Neural cell (in vitro differentiated cells): ENCODE measurements around the gene SMIM43. TPM values are rescaled to one million over a fixed set of nuclear protein-coding genes. Genes with fewer than 3 reads are reported as not detected.

Source experiments
- H2AFZ ChIP-seq: fragments of 200-600, 300-800 bp; sonication (generic), shearing (Covaris generic); 2 replicates; pipeline ENCODE4 v1.6.0; 2014; ENCODE audit warnings: low read depth, mild to moderate bottlenecking, antibody characterized with exemption, low read length, moderate library complexity
- H3F3A ChIP-seq: fragments of 200-600 bp; shearing (Covaris generic); 2 replicates; pipeline ENCODE4 v1.6.1; 2016; ENCODE audit warnings: mild to moderate bottlenecking, moderate library complexity, mixed read lengths, antibody characterized with exemption, low read length; ENCODE audit not compliant: insufficient read depth, poor library complexity, severe bottlenecking
- H3K27ac ChIP-seq: fragments of 200-600, 300-800 bp; sonication (generic), shearing (Covaris generic); 2 replicates; pipeline ENCODE4 v1.5.1; 2014; ENCODE audit warnings: mild to moderate bottlenecking, low read length, moderate library complexity
- H3K27me3 ChIP-seq: fragments of 300-800, 200-600 bp; sonication (generic), shearing (Covaris generic); 2 replicates; pipeline ENCODE4 v1.6.0; 2014; ENCODE audit warnings: mild to moderate bottlenecking, low read depth, low read length, moderate library complexity; ENCODE audit not compliant: insufficient read depth
- H3K36me3 ChIP-seq: fragments of 300-800, 200-600 bp; sonication (generic), shearing (Covaris generic); 2 replicates; pipeline ENCODE4 v1.5.1; 2014; ENCODE audit warnings: mild to moderate bottlenecking, antibody characterized with exemption, low read length, moderate library complexity; ENCODE audit not compliant: insufficient read depth
- H3K4me2 ChIP-seq: fragments of 300-800, 200-600 bp; sonication (generic), shearing (Covaris generic); 2 replicates; pipeline ENCODE4 v1.6.0; 2014; ENCODE audit warnings: mild to moderate bottlenecking, low read length
- H3K4me3 ChIP-seq: fragments of 300-800, 200-600 bp; sonication (generic), shearing (Covaris generic); 2 replicates; pipeline ENCODE4 v1.5.1; 2014; ENCODE audit warnings: mild to moderate bottlenecking, low read length, moderate library complexity
- H3K79me2 ChIP-seq: fragments of 200-600 bp; shearing (Covaris generic); replicated peaks from 2 replicates; pipeline ENCODE4 v1.6.0; 2014; ENCODE audit warnings: mild to moderate bottlenecking, low read length, moderate library complexity; ENCODE audit not compliant: insufficient read depth
- H3K9ac ChIP-seq: fragments of 300-800, 200-600 bp; sonication (generic), shearing (Covaris generic); 2 replicates; pipeline ENCODE4 v1.6.1; 2016; ENCODE audit warnings: mild to moderate bottlenecking, low read length, mixed read lengths
- H3K9me2 ChIP-seq: fragments of 200-600 bp; shearing (Covaris generic); 2 replicates; pipeline ENCODE4 v1.6.1; 2016; ENCODE audit warnings: mild to moderate bottlenecking, low read length, mixed read lengths; ENCODE audit not compliant: insufficient read depth
- H3K9me3 ChIP-seq: fragments of 200-600, 300-800 bp; sonication (generic), shearing (Covaris generic); 2 replicates; pipeline ENCODE4 v1.6.1; 2016; ENCODE audit warnings: mild to moderate bottlenecking, mixed run types, low read length, moderate library complexity, mixed read lengths
- H4K20me1 ChIP-seq: fragments of 200-600 bp; shearing (Covaris generic); 2 replicates; pipeline ENCODE4 v1.6.1; 2016; ENCODE audit warnings: mild to moderate bottlenecking, mixed run types; ENCODE audit not compliant: insufficient read depth
- CTCF ChIP-seq: fragments of 450-650 bp; IDR thresholded peaks from 2 replicates; pipeline ENCODE4 v1.5.1; 2014; ENCODE audit warnings: antibody characterized with exemption, mild to moderate bottlenecking, moderate library complexity; ENCODE audit not compliant: poor library complexity, severe bottlenecking
- EP300 ChIP-seq: fragments of 450-650 bp; conservative IDR thresholded peaks from 2 replicates; pipeline ENCODE4 v1.6.1; 2014; ENCODE audit warnings: antibody characterized with exemption, mild to moderate bottlenecking, moderate library complexity; ENCODE audit not compliant: poor library complexity, severe bottlenecking
- EZH2 ChIP-seq: fragments of 200-600, 300-800 bp; shearing (Covaris generic), sonication (generic); IDR thresholded peaks from 2 replicates; pipeline ENCODE4 v1.6.1; 2014; ENCODE audit warnings: antibody characterized with exemption, low read length, borderline replicate concordance, mild to moderate bottlenecking; ENCODE audit not compliant: insufficient read depth, poor library complexity, severe bottlenecking
- MXI1 ChIP-seq: fragments of 450-650 bp; conservative IDR thresholded peaks from 2 replicates; pipeline ENCODE4 v1.6.1; 2014; ENCODE audit warnings: antibody characterized with exemption, mild to moderate bottlenecking; ENCODE audit not compliant: poor library complexity, severe bottlenecking
- POLR2AphosphoS5 ChIP-seq: IDR thresholded peaks from 2 replicates; pipeline ENCODE4 v1.6.1; 2012
- RAD21 ChIP-seq: fragments of 450-650 bp; conservative IDR thresholded peaks from 2 replicates; pipeline ENCODE4 v1.6.1; 2014; ENCODE audit warnings: antibody characterized with exemption, mild to moderate bottlenecking, moderate library complexity
- REST ChIP-seq: IDR thresholded peaks from 2 replicates; pipeline ENCODE4 v1.6.1; 2012; ENCODE audit warnings: borderline replicate concordance
- SMC3 ChIP-seq: fragments of 450-650 bp; conservative IDR thresholded peaks from 2 replicates; pipeline ENCODE4 v1.6.1; 2014; ENCODE audit warnings: antibody characterized with exemption, mild to moderate bottlenecking, moderate library complexity; ENCODE audit not compliant: poor library complexity
- TAF1 ChIP-seq: IDR thresholded peaks from 2 replicates; pipeline ENCODE4 v1.6.1; 2012; ENCODE audit warnings: low read depth
- polyA plus RNA-seq: library from polyadenylated mRNA; depleted of rRNA; stranded (reverse); fragments of >200 nt; gene quantifications from 2 replicates; pipeline ENCODE4 v1.2.3, GENCODE V29; 2014

SMIM43 gene
- polyA plus RNA-seq, 1 donor from 2014 or later, result 0.17 TPM

- no peak overlapping the region for H3K9ac ChIP-seq
- H3K9me3 ChIP-seq, result no peaks in the 10 kb centered on the region
- no peaks in the 10 kb centered on the region for H4K20me1 ChIP-seq
- H3K27ac ChIP-seq, result no peak overlapping the region
- H3K4me3 ChIP-seq, result no peak overlapping the region
- no peaks in the 10 kb centered on the region for H3K36me3 ChIP-seq
- H3K4me2 ChIP-seq, result no peak overlapping the region
- TF ChIP-seq MXI1, result no peak
- TF ChIP-seq SMC3, result no peak
- TF ChIP-seq EZH2, result no peak
- no peak for TF ChIP-seq CTCF
- no peak for TF ChIP-seq REST
- no peak for TF ChIP-seq EP300
- no peak for TF ChIP-seq TAF1
- no peak for TF ChIP-seq RAD21
- TF ChIP-seq POLR2AphosphoS5, result no peak
- no peak overlapping the region for H2AFZ ChIP-seq
- no peaks in the 10 kb centered on the region for H3K79me2 ChIP-seq
- H3K27me3 ChIP-seq, result no peaks in the 10 kb centered on the region
- H3K9me2 ChIP-seq, result no peaks in the 10 kb centered on the region
- H3F3A ChIP-seq, result no peaks in the 10 kb centered on the region
Observed at GRCh38 chr4:121724671-121725070, 40.3 kb downstream of the SMIM43 start.

- Histone ChIP-seq H3K27ac (no peak overlapping the region), H3K4me2 (no peak overlapping the region), H3K27me3 (no peaks in the 10 kb centered on the region), H3K9me2 (no peaks in the 10 kb centered on the region), H3K4me3 (no peak overlapping the region), H3K9ac (no peak overlapping the region), H2AFZ (no peak overlapping the region), H3K79me2 (no peaks in the 10 kb centered on the region), H4K20me1 (no peaks in the 10 kb centered on the region), H3F3A (no peaks in the 10 kb centered on the region), H3K36me3 (no peaks in the 10 kb centered on the region), H3K9me3 (no peaks in the 10 kb centered on the region)
- no peak for TF ChIP-seq RAD21
- no peak for TF ChIP-seq REST
- TF ChIP-seq TAF1, result no peak
- no peak for TF ChIP-seq SMC3
- no peak for TF ChIP-seq EP300
- TF ChIP-seq EZH2, result no peak
- TF ChIP-seq CTCF, result no peak
- TF ChIP-seq MXI1, result no peak
Observed at GRCh38 chr4:121721700-121722099, 43.3 kb downstream of the SMIM43 start.
